ENCODE data around the gene PCDHB13.

The PCDHB13 gene

DNA sequence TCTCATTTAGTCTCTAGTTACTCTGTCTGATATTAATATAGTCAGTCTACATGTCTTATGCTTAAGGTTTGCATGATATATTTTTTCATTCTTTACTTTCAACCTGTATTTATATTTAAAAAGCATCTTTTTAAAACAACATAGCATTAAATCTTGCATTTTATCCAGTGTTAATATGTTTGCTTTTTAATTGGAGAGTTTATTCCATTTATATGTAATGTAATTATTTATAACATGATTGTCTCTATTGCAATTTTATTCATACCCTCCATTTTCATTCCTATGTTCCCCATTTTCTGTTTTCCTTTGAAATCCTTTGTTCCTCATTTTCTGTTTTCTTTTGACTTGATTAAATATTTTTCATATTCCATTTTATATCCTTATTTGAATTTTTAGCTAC lies 44.7 kb downstream of the PCDHB13 start:
- TF ChIP-seq, protein P1, sequence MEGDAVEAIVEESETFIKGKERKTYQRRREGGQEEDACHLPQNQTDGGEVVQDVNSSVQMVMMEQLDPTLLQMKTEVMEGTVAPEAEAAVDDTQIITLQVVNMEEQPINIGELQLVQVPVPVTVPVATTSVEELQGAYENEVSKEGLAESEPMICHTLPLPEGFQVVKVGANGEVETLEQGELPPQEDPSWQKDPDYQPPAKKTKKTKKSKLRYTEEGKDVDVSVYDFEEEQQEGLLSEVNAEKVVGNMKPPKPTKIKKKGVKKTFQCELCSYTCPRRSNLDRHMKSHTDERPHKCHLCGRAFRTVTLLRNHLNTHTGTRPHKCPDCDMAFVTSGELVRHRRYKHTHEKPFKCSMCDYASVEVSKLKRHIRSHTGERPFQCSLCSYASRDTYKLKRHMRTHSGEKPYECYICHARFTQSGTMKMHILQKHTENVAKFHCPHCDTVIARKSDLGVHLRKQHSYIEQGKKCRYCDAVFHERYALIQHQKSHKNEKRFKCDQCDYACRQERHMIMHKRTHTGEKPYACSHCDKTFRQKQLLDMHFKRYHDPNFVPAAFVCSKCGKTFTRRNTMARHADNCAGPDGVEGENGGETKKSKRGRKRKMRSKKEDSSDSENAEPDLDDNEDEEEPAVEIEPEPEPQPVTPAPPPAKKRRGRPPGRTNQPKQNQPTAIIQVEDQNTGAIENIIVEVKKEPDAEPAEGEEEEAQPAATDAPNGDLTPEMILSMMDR (IDR thresholded peaks at IDR 0.05; ENCODE audit: low read depth, low read length) = no peak
- DNase-seq (ENCODE audit: low read depth in 2 of 2) = no peak
- no peak overlapping the region for H3K4me3 ChIP-seq (replicated peaks in 1 of 2; ENCODE audit: low read depth in 2 of 2, low read length in 2 of 2)

DNA sequence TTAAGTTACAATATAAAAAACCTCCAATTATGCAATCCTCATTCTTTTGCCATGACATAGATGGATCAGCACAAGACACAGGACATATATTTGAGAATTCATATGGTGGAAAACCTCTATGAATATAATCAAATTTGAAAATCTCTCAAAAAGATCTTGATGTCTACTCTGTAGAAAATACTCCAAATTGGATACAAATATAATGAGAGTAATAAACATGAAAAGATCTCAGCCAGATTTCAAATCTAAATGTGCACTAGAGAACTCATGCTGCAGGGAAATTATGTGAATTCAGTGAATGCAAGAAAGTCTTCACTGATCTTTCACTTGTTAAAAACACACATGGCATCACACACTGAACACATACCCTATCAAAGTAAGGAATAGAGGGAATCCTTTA lies 45.2 kb downstream of the PCDHB13 start:
- peak in 1 of 2 donors; percentile 0 for DNase-seq (ENCODE audit: low read depth in 2 of 2)
- no peak overlapping the region for H3K4me3 ChIP-seq (replicated peaks in 1 of 2; ENCODE audit: low read depth in 2 of 2, low read length in 2 of 2)
- TF ChIP-seq, protein P1 (IDR thresholded peaks at IDR 0.05; ENCODE audit: low read depth, low read length) = no peak

DNA sequence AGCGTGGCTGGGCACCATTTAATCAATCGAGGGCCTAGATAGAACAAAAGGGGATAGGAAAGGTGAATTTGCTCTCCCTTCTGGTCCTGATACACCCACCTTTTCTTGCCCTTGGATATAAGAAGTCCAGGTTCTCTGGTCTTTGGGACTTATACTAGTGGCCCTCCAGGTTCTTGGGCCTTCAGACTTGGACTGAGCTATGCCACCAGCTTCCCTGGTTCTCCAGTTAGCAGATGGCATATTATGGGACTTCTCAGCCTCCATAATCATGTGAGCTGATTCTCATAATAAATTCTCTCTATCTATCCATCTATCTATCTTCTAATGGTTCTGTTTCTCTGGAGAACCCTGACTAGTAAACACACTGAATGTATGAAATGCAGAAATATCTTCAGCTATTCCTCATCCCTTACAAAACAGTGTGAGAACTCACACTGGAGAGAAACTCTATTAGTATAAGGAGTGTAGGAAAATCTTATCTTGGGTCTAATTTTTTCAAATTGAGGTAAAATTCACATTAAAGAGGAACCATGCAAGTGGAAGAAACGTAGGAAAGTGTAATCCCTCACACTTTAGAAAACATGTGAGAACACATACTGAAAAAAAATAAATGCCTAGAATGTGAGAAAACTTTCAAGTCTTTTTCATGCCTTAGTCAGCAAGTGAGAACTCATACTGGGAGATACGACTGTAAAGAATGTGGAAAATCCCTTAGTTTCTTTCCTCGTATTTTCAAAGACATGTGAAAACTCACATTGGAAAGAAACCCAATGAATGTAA lies 46.9 kb downstream of the PCDHB13 start:
- TF ChIP-seq, protein P1 (IDR thresholded peaks at IDR 0.05; ENCODE audit: low read depth, low read length) = no peak
- no peak overlapping the region for H3K4me3 ChIP-seq (replicated peaks in 1 of 2; ENCODE audit: low read depth in 2 of 2, low read length in 2 of 2)
- peak in 1 of 2 donors; percentile 19 for DNase-seq (ENCODE audit: low read depth in 2 of 2)

DNA sequence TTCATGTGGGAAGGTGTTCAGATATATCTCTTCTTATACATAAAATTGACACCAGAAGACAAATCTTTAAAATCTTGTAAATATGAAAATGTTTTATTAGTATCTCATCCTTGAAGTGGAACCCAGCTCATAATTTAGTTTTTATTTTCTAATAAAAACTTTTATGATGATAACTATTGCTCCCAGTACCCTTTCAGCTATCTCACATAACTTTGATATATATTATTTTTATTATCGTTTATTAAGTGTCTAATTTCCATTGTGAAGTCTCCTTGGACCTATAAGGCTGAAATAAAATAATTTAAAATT lies 47.5 kb downstream of the PCDHB13 start:
- no peak overlapping the region for H3K4me3 ChIP-seq (replicated peaks in 1 of 2; ENCODE audit: low read depth in 2 of 2, low read length in 2 of 2)
- no peak for DNase-seq (ENCODE audit: low read depth in 2 of 2)
- TF ChIP-seq, protein P1 (IDR thresholded peaks at IDR 0.05; ENCODE audit: low read depth, low read length) = no peak
